Mesendoderm (in vitro differentiated cells): ENCODE data around the gene CERS4.

Experiments
- DNase-seq: peaks from one replicate; pipeline ENCODE4 v3.0.0; 2013
- H2AK5ac ChIP-seq: 2 replicates; pipeline ENCODE4 v1.6.1; 2013; ENCODE audit warnings: low read length, inconsistent platforms
- H2BK120ac ChIP-seq: 2 replicates; pipeline ENCODE4 v1.6.1; 2013; ENCODE audit warnings: low read depth, mild to moderate bottlenecking, low read length, moderate library complexity, mixed read lengths
- H2BK15ac ChIP-seq: replicated peaks from 2 replicates; pipeline ENCODE4 v1.6.1; 2013; ENCODE audit warnings: low read depth, mild to moderate bottlenecking, moderate library complexity
- H2BK5ac ChIP-seq: 2 replicates; pipeline ENCODE4 v1.6.1; 2013; ENCODE audit warnings: low read length, inconsistent platforms
- H3K18ac ChIP-seq: 2 replicates; pipeline ENCODE4 v1.6.1; 2013; ENCODE audit warnings: mild to moderate bottlenecking, low read length, mixed read lengths
- H3K23ac ChIP-seq: one replicate; pipeline ENCODE4 v1.6.1; 2013; ENCODE audit warnings: low read length
- H3K27ac ChIP-seq: 2 replicates; pipeline ENCODE4 v1.5.1; 2013; ENCODE audit warnings: low read depth, mild to moderate bottlenecking, inconsistent platforms, low read length, moderate library complexity
- H3K27me3 ChIP-seq: 2 replicates; pipeline ENCODE4 v1.6.1; 2013; ENCODE audit warnings: low read length, control low read depth, mild to moderate bottlenecking, inconsistent platforms; ENCODE audit not compliant: insufficient read depth, poor library complexity
- H3K36me3 ChIP-seq: 2 replicates; pipeline ENCODE4 v1.6.1; 2013; ENCODE audit warnings: low read length, inconsistent platforms; ENCODE audit not compliant: control insufficient read depth, insufficient read depth
- H3K4ac ChIP-seq: one replicate; pipeline ENCODE4 v1.6.1; 2013; ENCODE audit warnings: low read depth, mild to moderate bottlenecking, low read length, moderate library complexity
- H3K4me1 ChIP-seq: 2 replicates; pipeline ENCODE4 v1.6.1; 2013; ENCODE audit warnings: low read depth, low read length, inconsistent platforms; ENCODE audit not compliant: control insufficient read depth
- H3K4me2 ChIP-seq: 2 replicates; pipeline ENCODE4 v1.6.1; 2013; ENCODE audit warnings: low read length
- H3K4me3 ChIP-seq: 2 replicates; pipeline ENCODE4 v1.5.1; 2013; ENCODE audit warnings: mild to moderate bottlenecking, low read length
- H3K56ac ChIP-seq: one replicate; pipeline ENCODE4 v1.6.1; 2013; ENCODE audit warnings: low read length
- H3K79me1 ChIP-seq: 2 replicates; pipeline ENCODE4 v1.6.1; 2013; ENCODE audit warnings: low read length, inconsistent platforms
- H3K79me2 ChIP-seq: 2 replicates; pipeline ENCODE4 v1.6.1; 2013; ENCODE audit warnings: mild to moderate bottlenecking, low read length; ENCODE audit not compliant: control insufficient read depth, insufficient read depth
- H3K9ac ChIP-seq: 2 replicates; pipeline ENCODE4 v1.6.1; 2013; ENCODE audit warnings: low read length, inconsistent platforms
- H4K5ac ChIP-seq: one replicate; pipeline ENCODE4 v1.6.1; 2013; ENCODE audit warnings: low read length
- H4K8ac ChIP-seq: one replicate; pipeline ENCODE4 v1.6.1; 2013; ENCODE audit warnings: low read depth, mild to moderate bottlenecking, control low read depth, low read length, moderate library complexity
- WGBS: extraction: QIAGEN DNeasy Blood & Tissue Kit; methylation state at CpG from one replicate; pipeline ENCODE4 v1.1.7; 2013; ENCODE audit warnings: low lambda C conversion rate, missing lambda C conversion rate; ENCODE audit not compliant: insufficient coverage; ENCODE audit errors: extremely low coverage; 5-methylcytosine and 5-hydroxymethylcytosine counted together

CERS4 gene

DNA sequence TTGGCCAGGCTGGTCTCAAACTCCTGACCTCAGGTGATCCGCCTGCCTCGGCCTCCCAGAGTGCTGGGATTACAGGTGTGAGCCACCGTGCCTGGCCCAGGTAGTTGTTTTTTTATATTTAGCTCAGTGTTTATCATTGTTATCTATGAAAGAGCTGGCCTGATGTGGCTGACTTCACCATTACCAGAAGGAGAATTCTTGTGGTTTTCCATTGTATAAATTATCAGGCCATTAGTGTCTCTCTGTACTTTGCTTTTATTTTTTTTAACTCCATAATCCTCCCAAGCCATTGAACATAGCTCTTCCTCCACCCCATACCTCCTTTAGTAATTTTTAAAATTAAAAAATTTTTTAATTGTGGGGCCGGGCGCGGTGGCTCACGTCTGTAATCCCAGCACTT lies 24.2 kb downstream of the CERS4 start:
- H3K36me3 ChIP-seq = peaks cover 1% of the 10 kb centered on the region
- H4K8ac ChIP-seq = no peak overlapping the region
- no peak overlapping the region for H3K4me2 ChIP-seq
- DNase-seq = no peak
- H3K79me2 ChIP-seq = no peaks in the 10 kb centered on the region
- WGBS = no CpG with 5 or more reads among the region's 7 CpGs
- H4K5ac ChIP-seq = no peak overlapping the region
- no peak overlapping the region for H2BK5ac ChIP-seq
- H3K27ac ChIP-seq = no peak overlapping the region
- no peaks in the 10 kb centered on the region for H3K27me3 ChIP-seq
- no peak overlapping the region for H3K4ac ChIP-seq
- no peak overlapping the region for H3K18ac ChIP-seq
- no peaks in the 10 kb centered on the region for H3K4me1 ChIP-seq
- H2AK5ac ChIP-seq = no peak overlapping the region
- H2BK120ac ChIP-seq = no peak overlapping the region
- H3K56ac ChIP-seq = no peak overlapping the region
- H3K23ac ChIP-seq = no peak overlapping the region
- H2BK15ac ChIP-seq = no peak overlapping the region
- no peak overlapping the region for H3K4me3 ChIP-seq
- no peak overlapping the region for H3K9ac ChIP-seq
- peaks cover 2% of the 10 kb centered on the region for H3K79me1 ChIP-seq

DNA sequence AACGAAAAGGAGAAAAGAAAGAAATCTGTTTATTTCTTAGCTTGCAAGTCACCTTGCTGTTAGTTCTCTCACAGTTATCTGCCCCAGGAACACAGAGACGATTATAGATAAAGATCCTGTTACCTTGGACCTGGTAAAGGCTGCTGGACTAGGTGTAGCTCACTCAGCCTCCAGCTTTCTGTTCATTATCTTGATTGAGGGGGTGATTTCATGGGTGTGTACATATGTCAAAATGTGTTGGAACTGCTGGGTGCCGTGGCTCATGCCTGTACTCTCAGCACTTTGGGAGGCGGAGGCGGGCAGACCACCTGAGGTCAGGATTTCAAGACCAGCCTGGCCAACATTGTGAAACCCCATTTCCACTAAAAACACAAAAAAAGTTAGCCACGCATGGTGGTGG lies 27.9 kb downstream of the CERS4 start:
- no peak overlapping the region for H3K56ac ChIP-seq
- H3K23ac ChIP-seq = no peak overlapping the region
- DNase-seq = no peak
- H4K5ac ChIP-seq = no peak overlapping the region
- H2BK120ac ChIP-seq = no peak overlapping the region
- H2BK15ac ChIP-seq = no peak overlapping the region
- H3K9ac ChIP-seq = no peak overlapping the region
- no peak overlapping the region for H2AK5ac ChIP-seq
- no peaks in the 10 kb centered on the region for H3K79me2 ChIP-seq
- peaks cover 5% of the 10 kb centered on the region for H3K79me1 ChIP-seq
- H3K27ac ChIP-seq = no peak overlapping the region
- H3K4me3 ChIP-seq = no peak overlapping the region
- peaks cover 3% of the 10 kb centered on the region for H3K4me1 ChIP-seq
- H3K27me3 ChIP-seq = no peaks in the 10 kb centered on the region
- no peak overlapping the region for H3K4me2 ChIP-seq
- H3K4ac ChIP-seq = no peak overlapping the region
- H2BK5ac ChIP-seq = no peak overlapping the region
- no peak overlapping the region for H3K18ac ChIP-seq
- H4K8ac ChIP-seq = no peak overlapping the region
- no CpG with 5 or more reads among the region's 6 CpGs for WGBS
- H3K36me3 ChIP-seq = no peaks in the 10 kb centered on the region

DNA sequence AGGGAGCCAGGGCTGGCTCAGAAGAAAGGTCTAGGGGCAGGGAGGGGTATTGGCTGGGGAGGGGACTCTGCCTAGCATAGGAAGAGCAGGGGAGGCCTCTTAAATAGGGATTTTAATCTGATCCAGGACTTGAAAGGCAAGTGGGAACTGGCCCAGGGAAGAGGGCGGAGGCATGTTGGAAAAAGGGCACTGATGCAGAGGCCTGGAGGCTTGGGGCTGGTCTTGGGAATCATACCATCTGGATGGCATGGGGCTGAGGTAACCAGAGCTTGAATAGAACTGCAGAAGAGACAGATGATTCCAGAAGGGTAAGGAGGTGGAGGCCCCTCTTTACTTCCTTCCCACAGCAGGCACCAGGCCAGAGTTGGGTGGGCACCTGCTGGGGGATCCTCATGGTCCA lies 29.1 kb downstream of the CERS4 start:
- Histone ChIP-seq H3K27ac (no peak overlapping the region), H3K9ac (no peak overlapping the region), H3K27me3 (no peaks in the 10 kb centered on the region), H2BK5ac (no peak overlapping the region), H4K5ac (no peak overlapping the region), H3K23ac (no peak overlapping the region), H3K79me2 (no peaks in the 10 kb centered on the region), H4K8ac (no peak overlapping the region), H3K18ac (no peak overlapping the region), H3K56ac (no peak overlapping the region), H3K4ac (no peak overlapping the region), H3K4me2 (no peak overlapping the region), H3K4me3 (no peak overlapping the region), H3K36me3 (no peaks in the 10 kb centered on the region), H2AK5ac (no peak overlapping the region), H2BK120ac (no peak overlapping the region), H3K4me1 (peaks cover 3% of the 10 kb centered on the region), H3K79me1 (peaks cover 5% of the 10 kb centered on the region), H2BK15ac (no peak overlapping the region)
- DNase-seq = no peak
- no CpG with 5 or more reads among the region's 1 CpG for WGBS

DNA sequence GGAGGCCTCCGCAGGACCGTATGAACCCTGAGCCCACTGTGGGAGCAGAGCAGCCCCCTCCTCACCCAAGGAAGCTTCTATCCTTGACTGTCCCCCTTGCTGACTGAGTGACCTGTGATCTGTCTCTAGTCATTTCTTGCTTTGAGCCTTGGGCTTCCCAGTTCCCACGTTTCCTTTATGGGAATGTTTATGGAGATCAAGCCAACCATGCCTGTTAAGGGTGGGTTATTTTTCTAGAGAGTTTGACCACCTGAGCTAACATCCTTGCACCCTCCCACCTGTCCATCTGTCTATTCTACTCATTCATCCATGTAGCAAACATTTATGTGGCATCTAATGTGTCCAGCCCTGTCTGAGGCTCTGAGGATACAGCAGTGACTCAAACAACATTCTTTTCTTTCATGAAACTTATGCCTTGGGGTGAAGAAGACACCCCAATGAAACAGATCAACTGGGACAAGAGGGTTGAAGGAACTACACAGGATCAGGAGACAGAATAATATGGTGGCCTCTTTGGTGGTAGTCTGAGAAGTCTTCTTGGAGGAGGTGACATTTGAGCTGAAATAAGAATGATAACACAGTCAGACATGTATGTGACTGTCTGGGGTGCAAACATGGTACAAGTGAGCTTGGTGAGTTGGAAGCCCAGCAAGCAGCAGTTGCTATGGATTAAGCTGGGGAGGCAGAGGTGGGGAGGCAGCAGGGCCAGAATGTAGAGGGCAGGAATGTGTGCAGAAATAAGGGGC lies 30.5 kb downstream of the CERS4 start:
- Histone ChIP-seq H2BK120ac (no peak overlapping the region), H3K36me3 (no peaks in the 10 kb centered on the region), H4K5ac (no peak overlapping the region), H3K79me2 (no peaks in the 10 kb centered on the region), H2AK5ac (no peak overlapping the region), H3K27ac (no peak overlapping the region), H2BK5ac (no peak overlapping the region), H3K18ac (no peak overlapping the region), H3K56ac (peak overlapping the region; percentile 58), H3K4me3 (no peak overlapping the region), H3K9ac (peak overlapping the region; percentile 47), H2BK15ac (no peak overlapping the region), H3K4me1 (peaks cover 3% of the 10 kb centered on the region), H4K8ac (no peak overlapping the region), H3K4ac (no peak overlapping the region), H3K4me2 (no peak overlapping the region), H3K27me3 (no peaks in the 10 kb centered on the region), H3K23ac (no peak overlapping the region), H3K79me1 (peaks cover 6% of the 10 kb centered on the region)
- WGBS = no CpG with 5 or more reads among the region's 3 CpGs
- no peak for DNase-seq

DNA sequence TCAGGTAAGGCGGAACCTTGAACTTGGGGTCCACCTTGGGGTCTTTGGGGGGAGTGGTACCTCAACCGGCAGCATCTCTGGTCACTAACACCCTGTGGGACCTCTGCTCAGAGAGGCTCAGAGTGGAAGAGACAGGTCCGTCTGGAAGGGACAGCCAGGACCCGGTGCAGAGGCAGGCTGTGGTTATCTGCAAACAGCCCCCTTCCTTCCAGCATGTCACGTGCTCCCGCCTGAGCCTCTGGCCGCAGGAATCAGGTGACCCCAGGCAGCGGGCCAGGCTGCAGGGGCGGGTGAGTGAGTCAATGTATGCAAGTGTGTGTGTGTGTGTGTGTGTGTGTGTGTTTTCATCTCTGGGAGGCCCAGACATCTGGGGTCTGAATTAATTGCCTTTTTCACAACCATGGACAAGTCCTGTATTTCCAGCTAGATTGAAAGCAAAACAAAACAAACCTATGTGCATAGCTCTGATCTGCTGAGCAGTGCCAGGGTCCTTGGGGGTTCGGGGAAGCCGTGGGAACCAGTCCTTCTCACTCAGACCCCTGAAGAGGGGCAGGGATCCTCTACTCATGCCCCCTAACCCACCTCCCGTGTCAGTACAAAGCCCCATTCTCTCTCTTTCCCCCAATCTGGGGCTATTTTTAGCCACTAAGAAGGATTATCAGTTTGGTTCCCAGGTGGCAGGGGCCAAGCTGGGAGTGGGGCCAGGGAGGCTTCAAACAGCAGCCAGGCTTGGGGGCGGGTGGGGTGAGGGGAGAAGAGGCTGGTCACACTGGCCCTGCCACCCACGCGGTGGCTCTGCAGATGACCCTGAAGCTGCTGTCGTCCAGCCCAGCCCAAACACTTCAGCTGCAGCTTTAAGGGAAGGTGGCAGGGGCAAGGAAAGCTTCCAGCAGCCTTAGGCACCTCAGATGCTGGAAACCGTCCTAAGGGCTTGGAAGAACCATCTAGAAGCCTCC lies 31.4 kb downstream of the CERS4 start:
- DNase-seq = peak; percentile 92
- H3K36me3 ChIP-seq = no peaks in the 10 kb centered on the region

More for the DNA sequence above, 31.4 kb downstream of the CERS4 start:
- H2BK5ac ChIP-seq = no peak overlapping the region
- H2BK15ac ChIP-seq = no peak overlapping the region
- no peak overlapping the region for H3K4me2 ChIP-seq
- no peak overlapping the region for H3K4ac ChIP-seq
- H3K4me3 ChIP-seq = no peak overlapping the region
- H3K79me2 ChIP-seq = no peaks in the 10 kb centered on the region
- no peak overlapping the region for H2AK5ac ChIP-seq
- WGBS = no CpG with 5 or more reads among the region's 17 CpGs
- no peak overlapping the region for H3K18ac ChIP-seq
- H4K5ac ChIP-seq = no peak overlapping the region
- H3K56ac ChIP-seq = peak overlapping the region; percentile 58
- H3K9ac ChIP-seq = peak overlapping the region; percentile 47
- H4K8ac ChIP-seq = no peak overlapping the region
- peaks cover 6% of the 10 kb centered on the region for H3K79me1 ChIP-seq
- peaks cover 3% of the 10 kb centered on the region for H3K4me1 ChIP-seq
- no peak overlapping the region for H3K23ac ChIP-seq
- H3K27ac ChIP-seq = no peak overlapping the region
- no peaks in the 10 kb centered on the region for H3K27me3 ChIP-seq
- H2BK120ac ChIP-seq = no peak overlapping the region
